GM23338 (cell line): ENCODE data around the gene PDE1C. TPM values are rescaled to one million over a fixed set of nuclear protein-coding genes. Genes with fewer than 3 reads are reported as not detected.

ENCODE experiments used
- ATAC-seq: fragments of 200-7000 bp; cut with Tn5 transposase; 3 replicates; pipeline ENCODE4 v1.9.1; 2020
- DNase-seq: peaks from one replicate; pipeline ENCODE4 v3.0.0-alpha.2; 2015; ENCODE audit warnings: low spot score
- H2AFZ ChIP-seq: fragments of 200-600 bp; sonication (generic); 2 replicates; pipeline ENCODE4 v1.8.0; 2016; ENCODE audit warnings: antibody characterized with exemption, mild to moderate bottlenecking, moderate library complexity
- H3F3A ChIP-seq: fragments of 200-600 bp; sonication (generic); replicated peaks from 2 replicates; pipeline ENCODE4 v1.8.0; 2017; ENCODE audit warnings: antibody characterized with exemption, mixed run types, low read depth
- H3K27ac ChIP-seq: fragments of 200-600 bp; sonication (generic); 2 replicates; pipeline ENCODE4 v1.6.1; 2016; ENCODE audit warnings: low read depth
- H3K27me3 ChIP-seq: fragments of 200-600 bp; sonication (generic); 2 replicates; pipeline ENCODE4 v1.8.0; 2016; ENCODE audit warnings: mild to moderate bottlenecking, mixed run types, moderate library complexity; ENCODE audit not compliant: insufficient read depth
- H3K36me3 ChIP-seq: fragments of 200-600 bp; sonication (generic); 2 replicates; pipeline ENCODE4 v1.8.0; 2016; ENCODE audit warnings: mild to moderate bottlenecking; ENCODE audit not compliant: insufficient read depth
- H3K4me1 ChIP-seq: fragments of 200-600 bp; sonication (generic); 2 replicates; pipeline ENCODE4 v1.8.0; 2016; ENCODE audit warnings: mild to moderate bottlenecking, moderate library complexity; ENCODE audit not compliant: insufficient read depth
- H3K4me2 ChIP-seq: fragments of 200-600 bp; sonication (generic); 2 replicates; pipeline ENCODE4 v1.7.1; 2017; ENCODE audit warnings: mixed run types
- H3K4me3 ChIP-seq: fragments of 200-600 bp; sonication (generic); 2 replicates; pipeline ENCODE4 v1.6.1; 2016; ENCODE audit warnings: mixed run types
- H3K79me2 ChIP-seq: fragments of 200-600 bp; sonication (generic); replicated peaks from 2 replicates; pipeline ENCODE4 v1.8.0; 2017; ENCODE audit warnings: mild to moderate bottlenecking; ENCODE audit not compliant: insufficient read depth
- H3K9me2 ChIP-seq: fragments of 200-600 bp; sonication (generic); 2 replicates; pipeline ENCODE4 v1.8.0; 2017; ENCODE audit not compliant: insufficient read depth
- H4K20me1 ChIP-seq: fragments of 200-600 bp; sonication (generic); replicated peaks from 2 replicates; pipeline ENCODE4 v1.8.0; 2017; ENCODE audit warnings: mild to moderate bottlenecking; ENCODE audit not compliant: insufficient read depth
- H3K27ac Mint-ChIP-seq: 2 replicates; pipeline ENCODE4 v1.8.0; 2020; ENCODE audit warnings: inconsistent platforms, mild to moderate bottlenecking, moderate library complexity, mixed read lengths
- H3K27me3 Mint-ChIP-seq: 3 replicates; pipeline ENCODE4 v1.8.0; 2022; ENCODE audit warnings: low read depth, mild to moderate bottlenecking, moderate library complexity, mixed read lengths, inconsistent platforms; ENCODE audit not compliant: insufficient read depth, poor library complexity
- H3K36me3 Mint-ChIP-seq: 3 replicates; pipeline ENCODE4 v1.8.0; 2021; ENCODE audit warnings: low read depth, mild to moderate bottlenecking, inconsistent platforms, moderate library complexity, mixed read lengths
- H3K4me1 Mint-ChIP-seq: 3 replicates; pipeline ENCODE4 v1.8.0; 2020; ENCODE audit warnings: mild to moderate bottlenecking, inconsistent platforms, mixed read lengths
- H3K4me3 Mint-ChIP-seq: 3 replicates; pipeline ENCODE4 v1.8.0; 2021; ENCODE audit warnings: moderate library complexity, mild to moderate bottlenecking, inconsistent platforms, mixed read lengths
- H3K9me3 Mint-ChIP-seq: 3 replicates; pipeline ENCODE4 v1.8.0; 2020; ENCODE audit warnings: moderate library complexity, mild to moderate bottlenecking, inconsistent platforms, mixed read lengths
- EZH2 ChIP-seq: fragments of 200-600 bp; sonication (generic); IDR thresholded peaks from one replicate; pipeline ENCODE4 v1.8.0; 2017; ENCODE audit warnings: antibody characterized with exemption, mild to moderate bottlenecking, low read depth; ENCODE audit not compliant: unreplicated experiment
- JUNB ChIP-seq: IDR thresholded peaks from one replicate; pipeline ENCODE4 v1.6.1; 2016; ENCODE audit warnings: antibody characterized with exemption; ENCODE audit not compliant: unreplicated experiment
- NANOG ChIP-seq: IDR thresholded peaks from 2 replicates; pipeline ENCODE4 v1.6.1; 2016; ENCODE audit warnings: antibody characterized with exemption, borderline replicate concordance
- POLR2AphosphoS5 ChIP-seq: IDR thresholded peaks from 2 replicates; pipeline ENCODE4 v1.6.1; 2016; ENCODE audit warnings: antibody characterized with exemption, low read depth
- REST ChIP-seq: IDR thresholded peaks from one replicate; pipeline ENCODE4 v1.6.1; 2018; ENCODE audit warnings: antibody characterized with exemption; ENCODE audit not compliant: unreplicated experiment
- ZNF114 ChIP-seq: fragments of 250-450 bp; sonication (Bioruptor Pico); IDR thresholded peaks from 2 replicates; pipeline ENCODE4 v1.5.0; 2020; ENCODE audit warnings: mild to moderate bottlenecking, moderate library complexity
- polyA plus RNA-seq: library from polyadenylated mRNA; unstranded; fragments of >200 nt; fragmentation: Nextera tagmentation; extraction: Ambion mirVana; gene quantifications from 2 replicates; pipeline ENCODE4 v1.2.1, GENCODE V29; 2016
- total RNA-seq: library from RNA; depleted of rRNA; stranded (reverse); fragments of >200 nt; shearing (Covaris generic); gene quantifications from 2 replicates; pipeline ENCODE4 v1.2.3, GENCODE V29; 2014

PDE1C gene
- total and polyA plus RNA-seq, 2 experiments from 2014 or later = 0.28 TPM; not detected in 1

- H3K27ac Mint-ChIP-seq = no peak overlapping the region; the same call in 1 of the 2 replicates
- no peaks in the 10 kb centered on the region; the same call in 1 of the 2 replicates for H3K9me2 ChIP-seq
- H2AFZ ChIP-seq = 0 out of 2 replicates have a peak overlapping the region, but pooled peaks have one; percentile 25
- no peak for ATAC-seq
- H3F3A ChIP-seq = no peaks in the 10 kb centered on the region
- H3K27ac ChIP-seq = no peak overlapping the region
- H4K20me1 ChIP-seq = no peaks in the 10 kb centered on the region
- DNase-seq = no peak
- no peaks in the 10 kb centered on the region for H3K79me2 ChIP-seq
- TF ChIP-seq POLR2AphosphoS5 (no peak), NANOG (no peak), JUNB (no peak), EZH2 (no peak), ZNF114 (no peak)
- no peaks in the 10 kb centered on the region for H3K36me3 Mint-ChIP-seq
- peaks cover 24% of the 10 kb centered on the region; the same call in 2 of the 3 replicates for H3K4me1 Mint-ChIP-seq
- H3K4me2 ChIP-seq = no peak overlapping the region
- H3K4me1 ChIP-seq = peaks cover 15% of the 10 kb centered on the region; the same call in 1 of the 2 replicates
- H3K9me3 Mint-ChIP-seq = no peaks in the 10 kb centered on the region
- H3K36me3 ChIP-seq = no peaks in the 10 kb centered on the region
- no peaks in the 10 kb centered on the region; the same call in 1 of the 2 replicates for H3K27me3 ChIP-seq
- H3K4me3 ChIP-seq = no peak overlapping the region
- no peaks in the 10 kb centered on the region for H3K27me3 Mint-ChIP-seq
- no peak overlapping the region for H3K4me3 Mint-ChIP-seq
These were observed 134.8 kb downstream of the PDE1C start for GRCh38 chr7:31935124-31936054.

- ATAC-seq (no peak), DNase-seq (no peak)
- Mint-ChIP-seq H3K4me1 (peaks cover 24% of the 10 kb centered on the region; the same call in 2 of the 3 replicates), H3K27ac (no peak overlapping the region), H3K9me3 (no peaks in the 10 kb centered on the region), H3K27me3 (no peaks in the 10 kb centered on the region), H3K36me3 (no peaks in the 10 kb centered on the region), H3K4me3 (no peak overlapping the region)
- H4K20me1 ChIP-seq = no peaks in the 10 kb centered on the region
- TF ChIP-seq EZH2 (no peak), REST (no peak)
- H3K4me2 ChIP-seq = no peak overlapping the region
- no peak overlapping the region for H2AFZ ChIP-seq
- H3K79me2 ChIP-seq = no peaks in the 10 kb centered on the region
- no peaks in the 10 kb centered on the region for H3F3A ChIP-seq
- H3K4me3 ChIP-seq = no peak overlapping the region
- H3K9me2 ChIP-seq = no peaks in the 10 kb centered on the region; the same call in 1 of the 2 replicates
- no peaks in the 10 kb centered on the region for H3K36me3 ChIP-seq
- no peak overlapping the region for H3K27ac ChIP-seq
- peaks cover 15% of the 10 kb centered on the region; the same call in 1 of the 2 replicates for H3K4me1 ChIP-seq
- H3K27me3 ChIP-seq = no peaks in the 10 kb centered on the region; the same call in 1 of the 2 replicates
These were observed 135.7 kb downstream of the PDE1C start for GRCh38 chr7:31934551-31934950.
